Endothelial cell of umbilical vein (primary cell): ENCODE results near the gene LRP3. TPM values are rescaled to one million over a fixed set of nuclear protein-coding genes. Genes with fewer than 3 reads are reported as not detected.

Source experiments
- BruUV-seq: library from RNA; stranded (reverse); fragments of 400-500 nt; replicated peaks from 2 replicates; lab custom pipeline; 2021; lab: Mats Ljungman, UMichigan
- CTCF ChIA-PET: fragments of 300-600, 350-600 bp; sonication (Branson Sonifier 250); formaldehyde crosslinking; loops from one replicate; lab custom pipeline; 2021; ENCODE audit warnings: antibody characterized with exemption, inconsistent platforms; lab: Charles Lee
- POLR2A ChIA-PET: fragments of 300-600, 350-600 bp; sonication (Branson Sonifier 250); formaldehyde crosslinking; loops from one replicate; lab custom pipeline; 2021; ENCODE audit warnings: antibody characterized with exemption, inconsistent platforms; lab: Charles Lee
- DNase-seq: peaks from one replicate; pipeline ENCODE4 v3.0.0-alpha.2; 2011; ENCODE audit warnings: low read depth, low spot score
- FAIRE-seq: peaks from 2 replicates; lab custom pipeline; 2011; peaks lifted over from hg19 to GRCh38; lab: Jason Lieb, UNC
- H2AFZ ChIP-seq: 2 replicates; pipeline ENCODE4 v1.6.0; 2012; ENCODE audit warnings: low read depth, low read length, control low read depth, inconsistent platforms
- H3K27ac ChIP-seq: 2 replicates; pipeline ENCODE4 v1.5.1; 2011; ENCODE audit warnings: low read depth, mild to moderate bottlenecking, control low read depth, low read length, moderate library complexity; ENCODE audit not compliant: insufficient read depth
- H3K27me3 ChIP-seq, 2 experiments: 2 replicates each; pipeline versions ENCODE4 v1.6.0 to v1.6.1; 2011; ENCODE audit warnings: low read length in 2 of 2, mixed read lengths in 1 of 2; ENCODE audit not compliant: control insufficient read depth in 2 of 2, insufficient read depth in 2 of 2
- H3K36me3 ChIP-seq, 2 experiments: 2 replicates in 1 of 2; 3 replicates in 1 of 2; pipeline ENCODE4 v1.5.1; 2011; ENCODE audit warnings: low read length in 2 of 2, mild to moderate bottlenecking in 1 of 2, moderate library complexity in 1 of 2; ENCODE audit not compliant: control insufficient read depth in 2 of 2, insufficient read depth in 2 of 2; ENCODE audit errors: extremely low read depth in 1 of 2
- H3K4me1 ChIP-seq: 3 replicates; pipeline ENCODE4 v1.5.1; 2011; ENCODE audit warnings: mild to moderate bottlenecking, low read length; ENCODE audit not compliant: control insufficient read depth, insufficient read depth; ENCODE audit errors: extremely low read depth
- H3K4me2 ChIP-seq: 2 replicates; pipeline ENCODE4 v1.6.1; 2011; ENCODE audit warnings: low read length, control low read depth, mixed read lengths; ENCODE audit not compliant: insufficient read depth
- H3K4me3 ChIP-seq, 3 experiments: fragments of 200-600 bp in 1 of 3; sonication (generic), shearing (Covaris generic) in 1 of 3; replicated peaks in 1 of 3; 2 replicates each; pipeline ENCODE4 v1.5.1; 2011 to 2016; ENCODE audit warnings: control low read depth in 3 of 3, low read length in 3 of 3, mild to moderate bottlenecking in 2 of 3, inconsistent platforms in 1 of 3, low read depth in 1 of 3, moderate library complexity in 1 of 3; ENCODE audit not compliant: insufficient read depth in 1 of 3
- H3K79me2 ChIP-seq: 2 replicates; pipeline ENCODE4 v1.6.0; 2012; ENCODE audit warnings: low read length, inconsistent platforms; ENCODE audit not compliant: control insufficient read depth, insufficient read depth
- H3K9ac ChIP-seq: replicated peaks from 2 replicates; pipeline ENCODE3; 2011; ENCODE audit warnings: low read length, control low read depth; ENCODE audit not compliant: insufficient read depth; ENCODE audit errors: extremely low read depth
- H3K9me1 ChIP-seq: replicated peaks from 3 replicates; pipeline ENCODE4 v1.6.0; 2011; ENCODE audit warnings: mild to moderate bottlenecking, low read length; ENCODE audit not compliant: control insufficient read depth, insufficient read depth; ENCODE audit errors: extremely low read depth
- H3K9me3 ChIP-seq: replicated peaks from 2 replicates; pipeline ENCODE4 v1.5.1; 2012; ENCODE audit warnings: low read length, inconsistent platforms; ENCODE audit not compliant: control insufficient read depth, insufficient read depth
- H4K20me1 ChIP-seq: replicated peaks from 2 replicates; pipeline ENCODE3; 2011; ENCODE audit warnings: mild to moderate bottlenecking, low read length; ENCODE audit not compliant: control insufficient read depth, insufficient read depth; ENCODE audit errors: extremely low read depth
- CTCF ChIP-seq, 2 donors: IDR thresholded peaks; 1 replicate in 1 of 2; 2 replicates in 1 of 2; pipeline ENCODE4 v1.5.1; 2011; ENCODE audit warnings: low read length in 2 of 2, mild to moderate bottlenecking in 2 of 2, moderate library complexity in 2 of 2, control low read depth in 1 of 2, inconsistent platforms in 1 of 2, low read depth in 1 of 2; ENCODE audit not compliant: insufficient read depth in 1 of 2; ENCODE audit errors: extremely low read depth in 1 of 2
- EZH2 ChIP-seq: IDR thresholded peaks from 2 replicates; pipeline ENCODE4 v1.6.1; 2012; ENCODE audit warnings: borderline replicate concordance, low read depth, mild to moderate bottlenecking, moderate library complexity, low read length, inconsistent platforms; ENCODE audit not compliant: severe bottlenecking
- FOS ChIP-seq: IDR thresholded peaks from 2 replicates; pipeline ENCODE4 v1.6.1; 2011; ENCODE audit warnings: mild to moderate bottlenecking, low read length, moderate library complexity, borderline replicate concordance; ENCODE audit not compliant: insufficient read depth
- GATA2 ChIP-seq: IDR thresholded peaks from 2 replicates; pipeline ENCODE4 v1.7.0; 2011; ENCODE audit warnings: low read depth, mild to moderate bottlenecking, moderate library complexity, mixed read lengths, low read length; ENCODE audit not compliant: insufficient read length, insufficient read depth
- JUN ChIP-seq: IDR thresholded peaks from 2 replicates; pipeline ENCODE4 v1.6.1; 2011; ENCODE audit warnings: borderline replicate concordance, low read depth; ENCODE audit not compliant: insufficient read length, insufficient read depth
- MYC ChIP-seq: IDR thresholded peaks from one replicate; pipeline ENCODE4 v1.6.1; 2011; ENCODE audit warnings: mild to moderate bottlenecking, low read depth, low read length
- POLR2A ChIP-seq: IDR thresholded peaks from 2 replicates; pipeline ENCODE4 v1.6.1; 2012; ENCODE audit warnings: low read depth, mild to moderate bottlenecking, control low read depth, low read length
- POLR2AphosphoS5 ChIP-seq: IDR thresholded peaks from 2 replicates; pipeline ENCODE4 v1.6.1; 2012; ENCODE audit warnings: low read depth, mild to moderate bottlenecking, control low read depth, low read length, moderate library complexity; ENCODE audit not compliant: insufficient read depth
- dilution Hi-C: fragments of 300-500 bp; cut with MboI; formaldehyde crosslinking; loops from one replicate; pipeline ENCODE4 v1.15.0; 2019; ENCODE audit warnings: low sequenced_read_pairs; ENCODE audit not compliant: extremely low pct_ligation_motif_present
- intact Hi-C: fragments of 100-400 bp; cut with micrococcal nuclease; formaldehyde crosslinking; loops from one replicate; pipeline ENCODE4 v1.10.0; 2022
- polyA plus RNA-seq, 4 experiments: library from polyadenylated mRNA; depleted of rRNA in 3 of 4; stranded (reverse) in 3 of 4; unstranded in 1 of 4; fragments of >200 nt; gene quantifications; 2 replicates each; pipeline versions ENCODE4 v1.2.1 to v1.2.3, GENCODE V29; 2011 to 2012; ENCODE audit warnings: missing spikeins in 1 of 4
- total RNA-seq: library from RNA; stranded (reverse); gene quantifications from 2 replicates; pipeline ENCODE4 v1.2.3, GENCODE V29; 2021
- TF ChIP-seq, protein P1 (sequence below): IDR thresholded peaks from 2 replicates; pipeline ENCODE4 v1.6.1; 2011; ENCODE audit not compliant: insufficient read depth, insufficient read length

The LRP3 gene
- total and polyA plus RNA-seq, 2 donors (not counting 3 experiments of a cell fraction or from before 2014, with no cell fraction given) = 14.3 to 19.4 TPM

DNA sequence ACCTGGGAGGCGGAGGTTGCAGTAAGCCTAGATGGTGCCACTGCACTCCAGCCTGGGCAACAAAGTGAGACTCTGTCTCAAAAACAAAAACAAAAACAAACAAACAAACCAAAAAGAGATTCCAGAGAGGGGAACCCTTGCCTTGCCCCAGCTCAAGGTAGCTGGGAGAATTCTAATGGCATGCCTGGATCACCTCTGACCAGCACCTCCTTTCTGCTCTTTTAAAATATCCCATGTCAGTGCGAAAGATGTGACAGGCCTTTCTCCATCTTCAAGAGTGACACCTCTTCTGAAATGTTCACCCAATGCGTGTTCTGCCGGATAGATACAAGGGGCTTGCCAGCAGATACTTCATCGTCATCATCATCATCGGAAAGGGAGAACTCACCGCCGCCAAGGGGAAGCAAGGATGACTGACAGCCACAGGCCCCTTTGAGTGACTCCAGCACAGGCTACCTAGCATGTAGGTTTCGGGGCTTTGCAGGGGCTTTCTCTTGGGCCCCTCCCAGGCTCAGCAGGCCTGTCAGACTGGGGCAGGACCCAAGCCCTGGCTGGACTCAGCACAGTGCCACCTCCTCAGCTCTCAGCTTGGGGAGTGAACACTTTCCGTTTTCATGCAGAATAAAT lies 18.9 kb upstream of the LRP3 start:
- Histone ChIP-seq H2AFZ (no peak overlapping the region), H3K9me3 (no peaks in the 10 kb centered on the region), H3K36me3 (no peaks in the 10 kb centered on the region), H3K27ac (no peak overlapping the region), H3K9me1 (no peaks in the 10 kb centered on the region), H3K27me3 (peaks cover 0 to 7% of the 10 kb centered on the region in 2 experiments), H3K79me2 (no peaks in the 10 kb centered on the region), H3K4me1 (peaks cover 15% of the 10 kb centered on the region), H3K4me2 (no peak overlapping the region), H3K9ac (no peak overlapping the region), H4K20me1 (no peaks in the 10 kb centered on the region), H3K4me3 (no peak overlapping the region)
- FAIRE-seq (no peak), DNase-seq (no peak)
- dilution Hi-C loops (no loop called here), intact Hi-C loops (loop anchor here (5.0 kb wide), 1 partner anchor 202 kb away; no protein-coding TSS in a partner anchor)
- ChIA-PET CTCF (interaction anchor here (1.5 to 5.8 kb wide), 6 partner anchors 10 to 31 kb away, joined by 3 to 32 read pairs (median 8); no protein-coding TSS in a partner anchor), POLR2A (no interaction called here)
- TF ChIP-seq CTCF (IDR thresholded peaks at IDR 0.05; ENCODE audit: extremely low read depth in 1 of 2, insufficient read depth in 1 of 2, low read depth in 1 of 2, low read length in 2 of 2) (no peak), POLR2A (no peak), MYC (no peak), EZH2 (no peak), JUN (no peak), POLR2AphosphoS5 (no peak), FOS (no peak), GATA2 (no peak)
- TF ChIP-seq, protein P1, sequence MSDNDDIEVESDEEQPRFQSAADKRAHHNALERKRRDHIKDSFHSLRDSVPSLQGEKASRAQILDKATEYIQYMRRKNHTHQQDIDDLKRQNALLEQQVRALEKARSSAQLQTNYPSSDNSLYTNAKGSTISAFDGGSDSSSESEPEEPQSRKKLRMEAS = no peak
- no TSS peak for BruUV-seq
